ENCODE measurements around the gene TTLL5. TPM values are rescaled to one million over a fixed set of nuclear protein-coding genes. Genes with fewer than 3 reads are reported as not detected.
A peak's percentile ranks its signal among the peaks of the same experiment; 100 is the strongest.

TTLL5 gene
- total and polyA plus RNA-seq, 2 of the 13 experiments (the other 11 are each of a cell fraction or from before 2014, with no cell fraction given), result 11.8 to 18.8 TPM

DNA sequence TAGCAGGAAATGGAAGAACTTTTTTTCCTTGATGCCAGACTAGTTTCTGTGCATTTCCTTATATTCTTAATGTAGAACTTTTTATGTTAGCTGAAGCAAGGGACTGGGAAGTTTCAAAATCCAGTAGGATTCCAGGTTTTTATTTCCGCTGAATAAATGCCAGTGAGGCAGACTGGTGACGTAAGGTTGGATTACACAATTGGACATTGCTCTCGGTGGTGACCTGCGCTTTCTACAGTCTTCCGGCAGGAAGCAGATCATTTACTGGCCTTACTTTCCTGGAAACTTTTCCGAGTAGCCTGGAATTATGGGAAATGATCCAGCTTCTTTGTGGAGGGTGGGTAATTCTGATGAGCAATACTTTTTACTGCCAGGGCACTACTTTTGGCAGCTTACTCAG is 328.1 kb downstream of the TTLL5 start (continued):
- TF ChIP-seq MIER3 (CRISPR knock-in tag; IDR thresholded peaks at IDR 0.05; ENCODE audit: borderline replicate concordance), result 0 out of 2 replicates have a peak, but pooled peaks have one; percentile 36
- TF ChIP-seq MAZ (IDR thresholded peaks at IDR 0.05; ENCODE audit: borderline replicate concordance, low read depth, low read length), result no peak
- no peak for TF ChIP-seq MAZ (CRISPR knock-in tag; IDR thresholded peaks at IDR 0.05; ENCODE audit: low read depth)
- TF ChIP-seq, protein P1, sequence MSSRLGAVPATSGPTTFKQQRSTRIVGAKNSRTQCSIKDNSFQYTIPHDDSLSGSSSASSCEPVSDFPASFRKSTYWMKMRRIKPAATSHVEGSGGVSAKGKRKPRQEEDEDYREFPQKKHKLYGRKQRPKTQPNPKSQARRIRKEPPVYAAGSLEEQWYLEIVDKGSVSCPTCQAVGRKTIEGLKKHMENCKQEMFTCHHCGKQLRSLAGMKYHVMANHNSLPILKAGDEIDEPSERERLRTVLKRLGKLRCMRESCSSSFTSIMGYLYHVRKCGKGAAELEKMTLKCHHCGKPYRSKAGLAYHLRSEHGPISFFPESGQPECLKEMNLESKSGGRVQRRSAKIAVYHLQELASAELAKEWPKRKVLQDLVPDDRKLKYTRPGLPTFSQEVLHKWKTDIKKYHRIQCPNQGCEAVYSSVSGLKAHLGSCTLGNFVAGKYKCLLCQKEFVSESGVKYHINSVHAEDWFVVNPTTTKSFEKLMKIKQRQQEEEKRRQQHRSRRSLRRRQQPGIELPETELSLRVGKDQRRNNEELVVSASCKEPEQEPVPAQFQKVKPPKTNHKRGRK (CRISPR knock-in tag; IDR thresholded peaks at IDR 0.05), result no peak
- no peak for TF ChIP-seq WIZ (CRISPR knock-in tag; IDR thresholded peaks at IDR 0.05)
- TF ChIP-seq, protein P2, sequence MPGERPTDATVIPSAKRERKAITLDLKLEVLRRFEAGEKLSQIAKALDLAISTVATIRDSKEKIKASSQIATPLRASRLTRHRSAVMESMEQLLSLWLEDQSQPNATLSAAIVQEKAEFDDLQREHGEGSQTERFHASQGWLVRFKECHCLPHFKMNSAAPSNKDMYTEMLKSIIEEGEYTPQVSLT (CRISPR knock-in tag; IDR thresholded peaks at IDR 0.05; ENCODE audit: borderline replicate concordance, low read depth), result no peak
- no peak for TF ChIP-seq ZNF879 (CRISPR knock-in tag; IDR thresholded peaks at IDR 0.05)
- no peak for TF ChIP-seq ZFP37 (CRISPR knock-in tag; IDR thresholded peaks at IDR 0.05; ENCODE audit: borderline replicate concordance)
- TF ChIP-seq THAP7 (CRISPR knock-in tag; IDR thresholded peaks at IDR 0.05), result no peak
- TF ChIP-seq TERF1 (CRISPR knock-in tag; IDR thresholded peaks at IDR 0.05), result no peak
- TF ChIP-seq, protein P3, sequence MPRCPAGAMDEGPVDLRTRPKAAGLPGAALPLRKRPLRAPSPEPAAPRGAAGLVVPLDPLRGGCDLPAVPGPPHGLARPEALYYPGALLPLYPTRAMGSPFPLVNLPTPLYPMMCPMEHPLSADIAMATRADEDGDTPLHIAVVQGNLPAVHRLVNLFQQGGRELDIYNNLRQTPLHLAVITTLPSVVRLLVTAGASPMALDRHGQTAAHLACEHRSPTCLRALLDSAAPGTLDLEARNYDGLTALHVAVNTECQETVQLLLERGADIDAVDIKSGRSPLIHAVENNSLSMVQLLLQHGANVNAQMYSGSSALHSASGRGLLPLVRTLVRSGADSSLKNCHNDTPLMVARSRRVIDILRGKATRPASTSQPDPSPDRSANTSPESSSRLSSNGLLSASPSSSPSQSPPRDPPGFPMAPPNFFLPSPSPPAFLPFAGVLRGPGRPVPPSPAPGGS (CRISPR knock-in tag; IDR thresholded peaks at IDR 0.05), result no peak
- no peak for TF ChIP-seq ZNF556 (CRISPR knock-in tag; IDR thresholded peaks at IDR 0.05; ENCODE audit: borderline replicate concordance)
- TF ChIP-seq ZNF7 (CRISPR knock-in tag; IDR thresholded peaks at IDR 0.05), result no peak
- no peak for TF ChIP-seq MBNL3 (CRISPR knock-in tag; conservative IDR thresholded peaks at IDR 0.05)
- peak; percentile 35; the same call in 1 of the 2 replicates for TF ChIP-seq ZNF788 (CRISPR knock-in tag; IDR thresholded peaks at IDR 0.05; ENCODE audit: borderline replicate concordance)
- no peak for TF ChIP-seq ZNF503 (CRISPR knock-in tag; IDR thresholded peaks at IDR 0.05)
- no peak for TF ChIP-seq SP4 (CRISPR knock-in tag; IDR thresholded peaks at IDR 0.05)
- peak; percentile 99 for TF ChIP-seq ETV6 (CRISPR knock-in tag; conservative IDR thresholded peaks at IDR 0.05)
- TF ChIP-seq, protein P4, sequence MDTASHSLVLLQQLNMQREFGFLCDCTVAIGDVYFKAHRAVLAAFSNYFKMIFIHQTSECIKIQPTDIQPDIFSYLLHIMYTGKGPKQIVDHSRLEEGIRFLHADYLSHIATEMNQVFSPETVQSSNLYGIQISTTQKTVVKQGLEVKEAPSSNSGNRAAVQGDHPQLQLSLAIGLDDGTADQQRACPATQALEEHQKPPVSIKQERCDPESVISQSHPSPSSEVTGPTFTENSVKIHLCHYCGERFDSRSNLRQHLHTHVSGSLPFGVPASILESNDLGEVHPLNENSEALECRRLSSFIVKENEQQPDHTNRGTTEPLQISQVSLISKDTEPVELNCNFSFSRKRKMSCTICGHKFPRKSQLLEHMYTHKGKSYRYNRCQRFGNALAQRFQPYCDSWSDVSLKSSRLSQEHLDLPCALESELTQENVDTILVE (CRISPR knock-in tag; IDR thresholded peaks at IDR 0.05), result 0 out of 2 replicates have a peak, but pooled peaks have one; percentile 26
- no peak for TF ChIP-seq BRF2 (CRISPR knock-in tag; IDR thresholded peaks at IDR 0.05)
- no peak for TF ChIP-seq NCOA1 (CRISPR knock-in tag; IDR thresholded peaks at IDR 0.05)
